GM23338 (cell line): ENCODE measurements around the gene NXPH2. TPM values are rescaled to one million over a fixed set of nuclear protein-coding genes. Genes with fewer than 3 reads are reported as not detected.

ENCODE experiments used
- ATAC-seq: fragments of 200-7000 bp; cut with Tn5 transposase; 3 replicates; pipeline ENCODE4 v1.9.1; 2020
- DNase-seq: peaks from one replicate; pipeline ENCODE4 v3.0.0-alpha.2; 2015; ENCODE audit warnings: low spot score
- H2AFZ ChIP-seq: fragments of 200-600 bp; sonication (generic); 2 replicates; pipeline ENCODE4 v1.8.0; 2016; ENCODE audit warnings: antibody characterized with exemption, mild to moderate bottlenecking, moderate library complexity
- H3F3A ChIP-seq: fragments of 200-600 bp; sonication (generic); replicated peaks from 2 replicates; pipeline ENCODE4 v1.8.0; 2017; ENCODE audit warnings: antibody characterized with exemption, mixed run types, low read depth
- H3K27ac ChIP-seq: fragments of 200-600 bp; sonication (generic); 2 replicates; pipeline ENCODE4 v1.6.1; 2016; ENCODE audit warnings: low read depth
- H3K27me3 ChIP-seq: fragments of 200-600 bp; sonication (generic); 2 replicates; pipeline ENCODE4 v1.8.0; 2016; ENCODE audit warnings: mild to moderate bottlenecking, mixed run types, moderate library complexity; ENCODE audit not compliant: insufficient read depth
- H3K36me3 ChIP-seq: fragments of 200-600 bp; sonication (generic); 2 replicates; pipeline ENCODE4 v1.8.0; 2016; ENCODE audit warnings: mild to moderate bottlenecking; ENCODE audit not compliant: insufficient read depth
- H3K4me1 ChIP-seq: fragments of 200-600 bp; sonication (generic); 2 replicates; pipeline ENCODE4 v1.8.0; 2016; ENCODE audit warnings: mild to moderate bottlenecking, moderate library complexity; ENCODE audit not compliant: insufficient read depth
- H3K4me2 ChIP-seq: fragments of 200-600 bp; sonication (generic); 2 replicates; pipeline ENCODE4 v1.7.1; 2017; ENCODE audit warnings: mixed run types
- H3K4me3 ChIP-seq: fragments of 200-600 bp; sonication (generic); 2 replicates; pipeline ENCODE4 v1.6.1; 2016; ENCODE audit warnings: mixed run types
- H3K79me2 ChIP-seq: fragments of 200-600 bp; sonication (generic); replicated peaks from 2 replicates; pipeline ENCODE4 v1.8.0; 2017; ENCODE audit warnings: mild to moderate bottlenecking; ENCODE audit not compliant: insufficient read depth
- H3K9me2 ChIP-seq: fragments of 200-600 bp; sonication (generic); 2 replicates; pipeline ENCODE4 v1.8.0; 2017; ENCODE audit not compliant: insufficient read depth
- H4K20me1 ChIP-seq: fragments of 200-600 bp; sonication (generic); replicated peaks from 2 replicates; pipeline ENCODE4 v1.8.0; 2017; ENCODE audit warnings: mild to moderate bottlenecking; ENCODE audit not compliant: insufficient read depth
- H3K27ac Mint-ChIP-seq: 2 replicates; pipeline ENCODE4 v1.8.0; 2020; ENCODE audit warnings: inconsistent platforms, mild to moderate bottlenecking, moderate library complexity, mixed read lengths
- H3K27me3 Mint-ChIP-seq: 3 replicates; pipeline ENCODE4 v1.8.0; 2022; ENCODE audit warnings: low read depth, mild to moderate bottlenecking, moderate library complexity, mixed read lengths, inconsistent platforms; ENCODE audit not compliant: insufficient read depth, poor library complexity
- H3K36me3 Mint-ChIP-seq: 3 replicates; pipeline ENCODE4 v1.8.0; 2021; ENCODE audit warnings: low read depth, mild to moderate bottlenecking, inconsistent platforms, moderate library complexity, mixed read lengths
- H3K4me1 Mint-ChIP-seq: 3 replicates; pipeline ENCODE4 v1.8.0; 2020; ENCODE audit warnings: mild to moderate bottlenecking, inconsistent platforms, mixed read lengths
- H3K4me3 Mint-ChIP-seq: 3 replicates; pipeline ENCODE4 v1.8.0; 2021; ENCODE audit warnings: moderate library complexity, mild to moderate bottlenecking, inconsistent platforms, mixed read lengths
- H3K9me3 Mint-ChIP-seq: 3 replicates; pipeline ENCODE4 v1.8.0; 2020; ENCODE audit warnings: moderate library complexity, mild to moderate bottlenecking, inconsistent platforms, mixed read lengths
- CREB1 ChIP-seq: fragments of 250-450 bp; sonication (Bioruptor Pico); IDR thresholded peaks from 2 replicates; pipeline ENCODE4 v1.5.0; 2020; ENCODE audit warnings: low read depth, mild to moderate bottlenecking, moderate library complexity
- EZH2phosphoT487 ChIP-seq: fragments of 200-600 bp; sonication (generic); IDR thresholded peaks from one replicate; pipeline ENCODE4 v1.8.1; 2018; ENCODE audit warnings: antibody characterized with exemption; ENCODE audit not compliant: unreplicated experiment
- JUNB ChIP-seq: IDR thresholded peaks from one replicate; pipeline ENCODE4 v1.6.1; 2016; ENCODE audit warnings: antibody characterized with exemption; ENCODE audit not compliant: unreplicated experiment
- NANOG ChIP-seq: IDR thresholded peaks from 2 replicates; pipeline ENCODE4 v1.6.1; 2016; ENCODE audit warnings: antibody characterized with exemption, borderline replicate concordance
- POLR2AphosphoS5 ChIP-seq: IDR thresholded peaks from 2 replicates; pipeline ENCODE4 v1.6.1; 2016; ENCODE audit warnings: antibody characterized with exemption, low read depth
- polyA plus RNA-seq: library from polyadenylated mRNA; unstranded; fragments of >200 nt; fragmentation: Nextera tagmentation; extraction: Ambion mirVana; gene quantifications from 2 replicates; pipeline ENCODE4 v1.2.1, GENCODE V29; 2016
- total RNA-seq: library from RNA; depleted of rRNA; stranded (reverse); fragments of >200 nt; shearing (Covaris generic); gene quantifications from 2 replicates; pipeline ENCODE4 v1.2.3, GENCODE V29; 2014
- TF ChIP-seq, protein P1 (sequence below), 2 experiments: fragments of 200-600 bp in 1 of 2; sonication (generic) in 1 of 2; conservative IDR thresholded peaks; 2 replicates each; pipeline versions ENCODE4 v1.5.1 to v1.6.1; 2016 to 2017; ENCODE audit warnings: antibody characterized with exemption in 2 of 2, low read depth in 2 of 2, mild to moderate bottlenecking in 2 of 2, moderate library complexity in 1 of 2
- TF ChIP-seq, protein P2 (sequence below): IDR thresholded peaks from 2 replicates; pipeline ENCODE4 v1.6.1; 2016; ENCODE audit warnings: antibody characterized with exemption
- TF ChIP-seq, protein P3 (sequence below): fragments of 250-450 bp; sonication (Bioruptor Pico); IDR thresholded peaks from 2 replicates; pipeline ENCODE4 v1.5.0; 2020; ENCODE audit warnings: mild to moderate bottlenecking, moderate library complexity
- TF ChIP-seq, protein P4 (sequence below): IDR thresholded peaks from one replicate; pipeline ENCODE4 v1.6.1; 2018; ENCODE audit warnings: antibody characterized with exemption; ENCODE audit not compliant: unreplicated experiment

NXPH2 gene
- total and polyA plus RNA-seq, 2 experiments from 2014 or later, result 2.7 to 8.3 TPM

DNA sequence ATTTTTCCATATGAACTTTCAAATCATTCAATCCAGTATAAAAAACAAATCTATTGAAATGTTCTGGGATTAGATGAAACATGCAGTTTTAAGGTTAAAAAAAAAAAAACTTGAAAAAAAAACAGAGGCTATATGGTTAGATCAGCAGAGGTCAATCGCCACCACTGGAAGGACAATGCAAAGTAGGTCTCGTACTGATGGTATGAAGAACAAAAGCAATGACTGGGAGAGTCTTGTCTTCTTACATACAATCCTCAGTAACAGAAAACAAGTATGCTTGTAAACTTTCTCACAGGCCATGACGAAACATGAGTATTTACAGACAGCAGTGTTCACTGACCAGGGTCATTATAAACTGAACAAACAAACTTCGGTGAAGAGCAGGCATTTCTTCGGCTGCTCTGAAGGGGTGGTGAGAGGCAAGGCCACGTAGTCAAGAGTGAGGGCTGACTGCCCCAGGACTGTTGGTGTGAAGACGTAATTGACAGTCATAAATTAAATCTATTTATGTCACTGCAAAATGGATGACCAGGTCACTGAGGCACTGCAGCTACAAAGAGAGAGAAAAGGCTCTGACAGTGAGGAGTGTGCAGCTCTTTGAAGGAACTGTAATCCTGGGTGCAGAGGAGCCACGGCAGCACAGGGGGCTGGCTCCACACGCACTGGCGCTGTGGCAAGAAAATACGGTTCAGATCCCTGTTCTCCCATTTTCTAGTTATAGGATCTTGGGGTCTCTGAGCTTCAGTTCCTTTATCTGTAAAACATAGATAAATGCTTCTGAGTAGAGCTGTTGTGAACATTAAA lies 60.0 kb downstream of the NXPH2 start (continued):
- TF ChIP-seq, protein P1, sequence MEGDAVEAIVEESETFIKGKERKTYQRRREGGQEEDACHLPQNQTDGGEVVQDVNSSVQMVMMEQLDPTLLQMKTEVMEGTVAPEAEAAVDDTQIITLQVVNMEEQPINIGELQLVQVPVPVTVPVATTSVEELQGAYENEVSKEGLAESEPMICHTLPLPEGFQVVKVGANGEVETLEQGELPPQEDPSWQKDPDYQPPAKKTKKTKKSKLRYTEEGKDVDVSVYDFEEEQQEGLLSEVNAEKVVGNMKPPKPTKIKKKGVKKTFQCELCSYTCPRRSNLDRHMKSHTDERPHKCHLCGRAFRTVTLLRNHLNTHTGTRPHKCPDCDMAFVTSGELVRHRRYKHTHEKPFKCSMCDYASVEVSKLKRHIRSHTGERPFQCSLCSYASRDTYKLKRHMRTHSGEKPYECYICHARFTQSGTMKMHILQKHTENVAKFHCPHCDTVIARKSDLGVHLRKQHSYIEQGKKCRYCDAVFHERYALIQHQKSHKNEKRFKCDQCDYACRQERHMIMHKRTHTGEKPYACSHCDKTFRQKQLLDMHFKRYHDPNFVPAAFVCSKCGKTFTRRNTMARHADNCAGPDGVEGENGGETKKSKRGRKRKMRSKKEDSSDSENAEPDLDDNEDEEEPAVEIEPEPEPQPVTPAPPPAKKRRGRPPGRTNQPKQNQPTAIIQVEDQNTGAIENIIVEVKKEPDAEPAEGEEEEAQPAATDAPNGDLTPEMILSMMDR (conservative IDR thresholded peaks at IDR 0.05; ENCODE audit: low read depth in 2 of 2), result no peak
- TF ChIP-seq, protein P2, sequence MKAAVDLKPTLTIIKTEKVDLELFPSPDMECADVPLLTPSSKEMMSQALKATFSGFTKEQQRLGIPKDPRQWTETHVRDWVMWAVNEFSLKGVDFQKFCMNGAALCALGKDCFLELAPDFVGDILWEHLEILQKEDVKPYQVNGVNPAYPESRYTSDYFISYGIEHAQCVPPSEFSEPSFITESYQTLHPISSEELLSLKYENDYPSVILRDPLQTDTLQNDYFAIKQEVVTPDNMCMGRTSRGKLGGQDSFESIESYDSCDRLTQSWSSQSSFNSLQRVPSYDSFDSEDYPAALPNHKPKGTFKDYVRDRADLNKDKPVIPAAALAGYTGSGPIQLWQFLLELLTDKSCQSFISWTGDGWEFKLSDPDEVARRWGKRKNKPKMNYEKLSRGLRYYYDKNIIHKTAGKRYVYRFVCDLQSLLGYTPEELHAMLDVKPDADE, result no peak
- TF ChIP-seq JUNB, result no peak
- TF ChIP-seq POLR2AphosphoS5, result no peak
- TF ChIP-seq EZH2phosphoT487, result no peak

DNA sequence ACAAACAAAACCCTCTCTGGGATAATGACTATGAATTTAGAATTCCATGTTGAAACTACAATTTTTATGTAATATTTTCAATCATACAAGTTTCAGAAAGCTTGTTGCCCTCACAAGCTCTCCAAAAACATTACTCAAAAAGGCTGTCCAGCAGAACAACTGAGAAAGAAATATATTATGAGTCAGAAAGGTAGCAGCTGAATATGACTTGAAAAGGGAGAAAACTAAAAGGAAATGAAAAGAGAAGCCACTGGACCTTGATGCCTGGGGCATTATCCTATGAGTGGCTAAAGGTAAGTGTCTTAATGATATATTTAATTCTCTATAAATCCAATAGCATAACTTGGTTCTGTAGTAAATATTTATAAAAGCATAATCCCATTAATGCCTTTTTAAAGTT lies 61.8 kb downstream of the NXPH2 start:
- Histone ChIP-seq H3K9me2 (no peaks in the 10 kb centered on the region), H3K4me2 (no peak overlapping the region), H3K36me3 (no peaks in the 10 kb centered on the region), H3K4me3 (no peak overlapping the region), H2AFZ (no peak overlapping the region), H3K79me2 (no peaks in the 10 kb centered on the region), H4K20me1 (no peaks in the 10 kb centered on the region), H3K27me3 (no peaks in the 10 kb centered on the region), H3K4me1 (peaks cover 17% of the 10 kb centered on the region), H3F3A (no peaks in the 10 kb centered on the region), H3K27ac (no peak overlapping the region)
- no peak for DNase-seq
- ATAC-seq, result no peak
- peaks cover 19% of the 10 kb centered on the region; the same call in 2 of the 3 replicates for H3K4me1 Mint-ChIP-seq
- H3K36me3 Mint-ChIP-seq, result no peaks in the 10 kb centered on the region; the same call in 2 of the 3 replicates
- no peaks in the 10 kb centered on the region for H3K9me3 Mint-ChIP-seq
- H3K4me3 Mint-ChIP-seq, result no peak overlapping the region
- H3K27me3 Mint-ChIP-seq, result peaks cover 3% of the 10 kb centered on the region
- no peak overlapping the region for H3K27ac Mint-ChIP-seq
- TF ChIP-seq, protein P3, sequence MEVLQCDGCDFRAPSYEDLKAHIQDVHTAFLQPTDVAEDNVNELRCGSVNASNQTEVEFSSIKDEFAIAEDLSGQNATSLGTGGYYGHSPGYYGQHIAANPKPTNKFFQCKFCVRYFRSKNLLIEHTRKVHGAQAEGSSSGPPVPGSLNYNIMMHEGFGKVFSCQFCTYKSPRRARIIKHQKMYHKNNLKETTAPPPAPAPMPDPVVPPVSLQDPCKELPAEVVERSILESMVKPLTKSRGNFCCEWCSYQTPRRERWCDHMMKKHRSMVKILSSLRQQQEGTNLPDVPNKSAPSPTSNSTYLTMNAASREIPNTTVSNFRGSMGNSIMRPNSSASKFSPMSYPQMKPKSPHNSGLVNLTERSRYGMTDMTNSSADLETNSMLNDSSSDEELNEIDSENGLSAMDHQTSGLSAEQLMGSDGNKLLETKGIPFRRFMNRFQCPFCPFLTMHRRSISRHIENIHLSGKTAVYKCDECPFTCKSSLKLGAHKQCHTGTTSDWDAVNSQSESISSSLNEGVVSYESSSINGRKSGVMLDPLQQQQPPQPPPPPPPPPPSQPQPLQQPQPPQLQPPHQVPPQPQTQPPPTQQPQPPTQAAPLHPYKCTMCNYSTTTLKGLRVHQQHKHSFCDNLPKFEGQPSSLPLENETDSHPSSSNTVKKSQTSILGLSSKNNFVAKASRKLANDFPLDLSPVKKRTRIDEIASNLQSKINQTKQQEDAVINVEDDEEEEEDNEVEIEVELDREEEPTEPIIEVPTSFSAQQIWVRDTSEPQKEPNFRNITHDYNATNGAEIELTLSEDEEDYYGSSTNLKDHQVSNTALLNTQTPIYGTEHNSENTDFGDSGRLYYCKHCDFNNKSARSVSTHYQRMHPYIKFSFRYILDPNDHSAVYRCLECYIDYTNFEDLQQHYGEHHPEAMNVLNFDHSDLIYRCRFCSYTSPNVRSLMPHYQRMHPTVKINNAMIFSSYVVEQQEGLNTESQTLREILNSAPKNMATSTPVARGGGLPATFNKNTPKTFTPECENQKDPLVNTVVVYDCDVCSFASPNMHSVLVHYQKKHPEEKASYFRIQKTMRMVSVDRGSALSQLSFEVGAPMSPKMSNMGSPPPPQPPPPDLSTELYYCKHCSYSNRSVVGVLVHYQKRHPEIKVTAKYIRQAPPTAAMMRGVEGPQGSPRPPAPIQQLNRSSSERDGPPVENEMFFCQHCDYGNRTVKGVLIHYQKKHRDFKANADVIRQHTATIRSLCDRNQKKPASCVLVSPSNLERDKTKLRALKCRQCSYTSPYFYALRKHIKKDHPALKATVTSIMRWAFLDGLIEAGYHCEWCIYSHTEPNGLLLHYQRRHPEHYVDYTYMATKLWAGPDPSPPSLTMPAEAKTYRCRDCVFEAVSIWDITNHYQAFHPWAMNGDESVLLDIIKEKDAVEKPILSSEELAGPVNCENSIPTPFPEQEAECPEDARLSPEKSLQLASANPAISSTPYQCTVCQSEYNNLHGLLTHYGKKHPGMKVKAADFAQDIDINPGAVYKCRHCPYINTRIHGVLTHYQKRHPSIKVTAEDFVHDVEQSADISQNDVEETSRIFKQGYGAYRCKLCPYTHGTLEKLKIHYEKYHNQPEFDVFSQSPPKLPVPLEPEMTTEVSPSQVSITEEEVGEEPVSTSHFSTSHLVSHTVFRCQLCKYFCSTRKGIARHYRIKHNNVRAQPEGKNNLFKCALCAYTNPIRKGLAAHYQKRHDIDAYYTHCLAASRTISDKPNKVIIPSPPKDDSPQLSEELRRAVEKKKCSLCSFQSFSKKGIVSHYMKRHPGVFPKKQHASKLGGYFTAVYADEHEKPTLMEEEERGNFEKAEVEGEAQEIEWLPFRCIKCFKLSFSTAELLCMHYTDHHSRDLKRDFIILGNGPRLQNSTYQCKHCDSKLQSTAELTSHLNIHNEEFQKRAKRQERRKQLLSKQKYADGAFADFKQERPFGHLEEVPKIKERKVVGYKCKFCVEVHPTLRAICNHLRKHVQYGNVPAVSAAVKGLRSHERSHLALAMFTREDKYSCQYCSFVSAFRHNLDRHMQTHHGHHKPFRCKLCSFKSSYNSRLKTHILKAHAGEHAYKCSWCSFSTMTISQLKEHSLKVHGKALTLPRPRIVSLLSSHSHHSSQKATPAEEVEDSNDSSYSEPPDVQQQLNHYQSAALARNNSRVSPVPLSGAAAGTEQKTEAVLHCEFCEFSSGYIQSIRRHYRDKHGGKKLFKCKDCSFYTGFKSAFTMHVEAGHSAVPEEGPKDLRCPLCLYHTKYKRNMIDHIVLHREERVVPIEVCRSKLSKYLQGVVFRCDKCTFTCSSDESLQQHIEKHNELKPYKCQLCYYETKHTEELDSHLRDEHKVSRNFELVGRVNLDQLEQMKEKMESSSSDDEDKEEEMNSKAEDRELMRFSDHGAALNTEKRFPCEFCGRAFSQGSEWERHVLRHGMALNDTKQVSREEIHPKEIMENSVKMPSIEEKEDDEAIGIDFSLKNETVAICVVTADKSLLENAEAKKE, result no peak
- no peak for TF ChIP-seq JUNB
- TF ChIP-seq POLR2AphosphoS5, result no peak
- no peak for TF ChIP-seq NANOG
- TF ChIP-seq, protein P2, result no peak
- TF ChIP-seq, protein P4, sequence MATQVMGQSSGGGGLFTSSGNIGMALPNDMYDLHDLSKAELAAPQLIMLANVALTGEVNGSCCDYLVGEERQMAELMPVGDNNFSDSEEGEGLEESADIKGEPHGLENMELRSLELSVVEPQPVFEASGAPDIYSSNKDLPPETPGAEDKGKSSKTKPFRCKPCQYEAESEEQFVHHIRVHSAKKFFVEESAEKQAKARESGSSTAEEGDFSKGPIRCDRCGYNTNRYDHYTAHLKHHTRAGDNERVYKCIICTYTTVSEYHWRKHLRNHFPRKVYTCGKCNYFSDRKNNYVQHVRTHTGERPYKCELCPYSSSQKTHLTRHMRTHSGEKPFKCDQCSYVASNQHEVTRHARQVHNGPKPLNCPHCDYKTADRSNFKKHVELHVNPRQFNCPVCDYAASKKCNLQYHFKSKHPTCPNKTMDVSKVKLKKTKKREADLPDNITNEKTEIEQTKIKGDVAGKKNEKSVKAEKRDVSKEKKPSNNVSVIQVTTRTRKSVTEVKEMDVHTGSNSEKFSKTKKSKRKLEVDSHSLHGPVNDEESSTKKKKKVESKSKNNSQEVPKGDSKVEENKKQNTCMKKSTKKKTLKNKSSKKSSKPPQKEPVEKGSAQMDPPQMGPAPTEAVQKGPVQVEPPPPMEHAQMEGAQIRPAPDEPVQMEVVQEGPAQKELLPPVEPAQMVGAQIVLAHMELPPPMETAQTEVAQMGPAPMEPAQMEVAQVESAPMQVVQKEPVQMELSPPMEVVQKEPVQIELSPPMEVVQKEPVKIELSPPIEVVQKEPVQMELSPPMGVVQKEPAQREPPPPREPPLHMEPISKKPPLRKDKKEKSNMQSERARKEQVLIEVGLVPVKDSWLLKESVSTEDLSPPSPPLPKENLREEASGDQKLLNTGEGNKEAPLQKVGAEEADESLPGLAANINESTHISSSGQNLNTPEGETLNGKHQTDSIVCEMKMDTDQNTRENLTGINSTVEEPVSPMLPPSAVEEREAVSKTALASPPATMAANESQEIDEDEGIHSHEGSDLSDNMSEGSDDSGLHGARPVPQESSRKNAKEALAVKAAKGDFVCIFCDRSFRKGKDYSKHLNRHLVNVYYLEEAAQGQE, result no peak
- TF ChIP-seq CREB1 (CRISPR knock-in tag), result no peak
